ENCODE results near the gene SZRD1.

DNA sequence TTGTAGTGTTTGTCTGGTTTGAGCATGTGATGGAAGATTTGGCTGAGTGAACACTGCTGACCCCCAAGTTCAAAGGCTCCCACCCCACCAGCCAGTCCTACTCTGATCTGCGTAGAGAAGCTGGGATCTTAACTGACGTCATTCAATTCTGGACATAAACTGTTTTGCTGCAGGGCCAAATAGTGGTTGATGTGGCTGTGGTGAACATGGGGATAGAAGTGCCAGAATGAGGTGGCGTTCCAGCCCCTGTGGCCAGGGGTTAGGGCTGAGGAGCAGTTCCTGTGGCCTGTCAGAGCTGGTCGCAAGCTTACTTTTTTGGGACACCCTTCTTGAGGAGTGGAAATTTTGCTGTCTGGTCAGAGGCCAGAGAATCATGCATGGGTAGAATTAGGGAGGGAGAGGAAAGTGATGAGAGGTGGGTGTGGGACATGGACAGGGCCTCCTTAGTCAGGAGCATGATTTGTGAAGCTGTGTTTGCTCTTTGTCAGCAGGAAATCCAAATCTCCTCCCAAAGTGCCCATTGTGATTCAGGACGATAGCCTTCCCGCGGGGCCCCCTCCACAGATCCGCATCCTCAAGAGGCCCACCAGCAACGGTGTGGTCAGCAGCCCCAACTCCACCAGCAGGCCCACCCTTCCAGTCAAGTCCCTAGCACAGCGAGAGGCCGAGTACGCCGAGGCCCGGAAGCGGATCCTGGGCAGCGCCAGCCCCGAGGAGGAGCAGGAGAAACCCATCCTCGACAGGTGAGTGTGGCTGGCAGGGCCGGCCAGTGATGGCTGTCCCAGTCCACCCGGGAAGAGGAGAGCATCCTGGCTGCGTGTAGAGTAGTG is 25.9 kb downstream of the SZRD1 start:
- TF ChIP-seq, protein P1, sequence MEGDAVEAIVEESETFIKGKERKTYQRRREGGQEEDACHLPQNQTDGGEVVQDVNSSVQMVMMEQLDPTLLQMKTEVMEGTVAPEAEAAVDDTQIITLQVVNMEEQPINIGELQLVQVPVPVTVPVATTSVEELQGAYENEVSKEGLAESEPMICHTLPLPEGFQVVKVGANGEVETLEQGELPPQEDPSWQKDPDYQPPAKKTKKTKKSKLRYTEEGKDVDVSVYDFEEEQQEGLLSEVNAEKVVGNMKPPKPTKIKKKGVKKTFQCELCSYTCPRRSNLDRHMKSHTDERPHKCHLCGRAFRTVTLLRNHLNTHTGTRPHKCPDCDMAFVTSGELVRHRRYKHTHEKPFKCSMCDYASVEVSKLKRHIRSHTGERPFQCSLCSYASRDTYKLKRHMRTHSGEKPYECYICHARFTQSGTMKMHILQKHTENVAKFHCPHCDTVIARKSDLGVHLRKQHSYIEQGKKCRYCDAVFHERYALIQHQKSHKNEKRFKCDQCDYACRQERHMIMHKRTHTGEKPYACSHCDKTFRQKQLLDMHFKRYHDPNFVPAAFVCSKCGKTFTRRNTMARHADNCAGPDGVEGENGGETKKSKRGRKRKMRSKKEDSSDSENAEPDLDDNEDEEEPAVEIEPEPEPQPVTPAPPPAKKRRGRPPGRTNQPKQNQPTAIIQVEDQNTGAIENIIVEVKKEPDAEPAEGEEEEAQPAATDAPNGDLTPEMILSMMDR (IDR thresholded peaks at IDR 0.05; ENCODE audit: low read length): no peak
- no peak for TF ChIP-seq EZH2 (optimal IDR thresholded peaks at IDR 0.05; ENCODE audit: low read depth, low read length)

Measured in MM.1S (cell line).